ENCODE data around the gene IFI44L. TPM values are rescaled to one million over a fixed set of nuclear protein-coding genes. Genes with fewer than 3 reads are reported as not detected.

IFI44L gene
- total RNA-seq, 2 experiments from 2014 or later: 32.8 to 38.3 TPM

DNA sequence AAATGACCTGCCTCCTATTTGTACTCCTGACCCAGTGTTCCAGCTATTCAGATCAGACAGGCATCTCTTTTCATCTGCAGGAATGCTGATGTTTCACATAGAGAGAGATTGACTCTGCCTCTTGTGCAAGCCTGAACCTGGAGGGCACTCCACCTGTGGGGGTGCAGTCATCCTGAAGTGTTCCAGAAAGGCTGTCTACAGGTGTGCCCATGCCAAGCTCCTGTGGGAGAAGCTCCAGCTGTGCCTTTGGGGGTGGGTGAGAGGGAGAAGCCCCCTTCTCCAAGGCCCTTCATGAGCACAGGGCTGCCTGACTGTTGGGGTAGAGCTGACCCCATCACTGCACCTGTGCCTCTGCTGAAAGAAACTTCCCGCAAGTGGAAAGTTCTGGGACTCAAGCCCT is 52.2 kb downstream of the IFI44L start:
- ChIA-PET POLR2A (interaction anchor here (1.1 kb wide), 1 partner anchor 23 kb away, joined by 3 read pairs; the partner anchor contains the start of gene IFI44), CTCF (interaction anchor here (0.8 to 5.4 kb wide), 3 partner anchors 52 to 541 kb away, joined by 3 to 70 read pairs (median 6); no protein-coding TSS in a partner anchor)

DNA sequence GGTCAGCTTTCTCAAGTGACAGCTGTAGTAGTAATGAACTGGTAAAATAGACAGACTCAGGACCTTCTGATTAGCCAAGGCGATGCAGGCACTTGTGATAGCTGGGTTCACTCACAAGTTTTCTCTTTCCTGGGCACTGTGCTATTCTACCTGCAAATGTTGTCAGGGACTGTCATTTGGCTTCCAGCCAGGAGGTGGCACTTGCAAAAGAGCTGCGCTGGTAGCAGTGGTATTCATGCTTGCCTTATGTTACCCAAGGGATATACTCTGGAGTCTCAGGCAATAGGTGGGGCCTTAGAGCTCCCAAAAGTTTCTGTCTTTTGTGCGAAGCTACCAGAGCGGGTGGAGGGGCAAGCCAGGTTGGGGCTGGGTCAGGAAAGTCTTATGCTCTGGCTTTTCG is 52.9 kb downstream of the IFI44L start:
- no peaks in the 10 kb centered on the region for H3K27me3 Mint-ChIP-seq
- no peak overlapping the region for H3K4me3 Mint-ChIP-seq
- POLR2A ChIA-PET: interaction anchor here (1.1 kb wide), 1 partner anchor 23 kb away, joined by 3 read pairs; the partner anchor contains the start of gene IFI44
- no peaks in the 10 kb centered on the region for H3K9me3 Mint-ChIP-seq
- no peaks in the 10 kb centered on the region for H3K36me3 Mint-ChIP-seq
- DNase-seq: peak; percentile 25
- peaks cover 4% of the 10 kb centered on the region for H3K4me1 Mint-ChIP-seq (ENCODE audit: low read depth)
- intact Hi-C loops (cut with micrococcal nuclease): no loop called here
- H3K27ac Mint-ChIP-seq: no peak overlapping the region
- CTCF ChIA-PET: interaction anchor here (0.8 to 5.4 kb wide), 4 partner anchors 52 to 547 kb away, joined by 3 to 70 read pairs (median 4); no protein-coding TSS in a partner anchor

More for the DNA sequence above, 52.2 kb downstream of the IFI44L start:
- H3K4me3 Mint-ChIP-seq: no peak overlapping the region
- H3K27ac Mint-ChIP-seq: no peak overlapping the region
- H3K4me1 Mint-ChIP-seq (ENCODE audit: low read depth): no peaks in the 10 kb centered on the region
- DNase-seq: no peak
- no peaks in the 10 kb centered on the region for H3K36me3 Mint-ChIP-seq
- intact Hi-C loops (cut with micrococcal nuclease): no loop called here
- H3K27me3 Mint-ChIP-seq: no peaks in the 10 kb centered on the region
- H3K9me3 Mint-ChIP-seq: no peaks in the 10 kb centered on the region

DNA sequence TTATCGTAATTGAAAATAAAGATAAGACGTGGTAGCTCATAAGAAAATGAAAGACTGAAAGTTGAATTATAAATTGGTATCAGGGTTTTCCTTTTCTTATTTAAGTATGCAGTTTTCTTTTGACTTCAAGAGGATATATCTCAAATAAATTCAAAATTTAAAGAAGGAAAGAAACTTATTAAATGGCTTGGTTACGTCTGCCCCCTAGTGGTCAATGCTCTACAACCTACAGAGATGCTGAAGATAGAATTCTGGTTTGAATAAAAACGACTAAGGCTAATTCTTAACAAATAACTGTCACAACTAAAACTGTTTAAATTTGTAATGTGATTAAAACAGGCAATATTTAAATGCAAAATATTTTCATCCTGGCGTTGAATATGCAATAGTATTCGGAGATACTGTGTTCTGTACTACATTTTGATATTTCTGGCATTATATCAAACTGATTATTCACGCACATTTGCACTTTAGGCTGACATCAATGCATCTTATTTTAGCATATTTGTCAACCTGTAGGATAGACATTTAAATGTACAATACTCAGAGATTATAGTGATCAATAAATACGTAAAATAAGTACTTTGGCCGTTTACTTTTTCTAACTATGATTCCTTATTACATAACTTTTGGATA is 56.2 kb downstream of the IFI44L start:
- ChIA-PET POLR2A (no interaction called here), CTCF (interaction anchor here (0.7 to 5.4 kb wide), 19 partner anchors 9 to 545 kb away, joined by 3 to 70 read pairs (median 5); partner anchors contain the start of genes IFI44 and IFI44L)
- peaks cover 5% of the 10 kb centered on the region for H3K4me1 Mint-ChIP-seq (ENCODE audit: low read depth)
- peaks cover 1% of the 10 kb centered on the region for H3K27me3 Mint-ChIP-seq
- DNase-seq: peak; percentile 44
- intact Hi-C loops (cut with micrococcal nuclease): loop anchor here (1.0 to 2.0 kb wide), 4 partner anchors 59 to 546 kb away; no protein-coding TSS in a partner anchor
- H3K4me3 Mint-ChIP-seq: no peak overlapping the region
- no peaks in the 10 kb centered on the region for H3K9me3 Mint-ChIP-seq
- H3K36me3 Mint-ChIP-seq: no peaks in the 10 kb centered on the region
- no peak overlapping the region for H3K27ac Mint-ChIP-seq

DNA sequence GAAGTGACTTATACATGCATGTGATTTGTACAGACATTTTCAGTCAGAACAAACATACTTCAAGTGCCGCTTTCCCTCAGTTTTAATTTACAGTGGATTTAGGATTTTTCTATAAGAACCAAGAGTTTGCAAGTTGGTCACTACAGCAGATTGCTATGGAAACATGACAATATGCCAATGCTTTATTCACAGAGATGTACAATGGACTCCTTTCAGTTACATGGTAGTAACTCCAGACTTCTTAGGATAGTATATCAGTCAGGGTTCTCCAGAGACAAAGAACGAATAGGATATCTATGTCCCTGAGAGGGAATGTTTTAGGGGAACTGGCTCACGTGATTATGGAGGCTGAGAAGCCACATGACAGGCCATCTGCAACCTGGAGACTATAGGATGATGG is 56.7 kb downstream of the IFI44L start:
- Mint-ChIP-seq H3K36me3 (no peaks in the 10 kb centered on the region), H3K4me1 (ENCODE audit: low read depth) (peaks cover 5% of the 10 kb centered on the region), H3K4me3 (no peak overlapping the region), H3K27me3 (peaks cover 1% of the 10 kb centered on the region), H3K27ac (no peak overlapping the region), H3K9me3 (no peaks in the 10 kb centered on the region)
- intact Hi-C loops (cut with micrococcal nuclease): loop anchor here (1.0 to 2.0 kb wide), 4 partner anchors 60 to 547 kb away; no protein-coding TSS in a partner anchor
- no peak for DNase-seq
- ChIA-PET CTCF (interaction anchor here (0.8 to 2.1 kb wide), 3 partner anchors 33 to 546 kb away, joined by 3 to 23 read pairs (median 4); no protein-coding TSS in a partner anchor), POLR2A (no interaction called here)

DNA sequence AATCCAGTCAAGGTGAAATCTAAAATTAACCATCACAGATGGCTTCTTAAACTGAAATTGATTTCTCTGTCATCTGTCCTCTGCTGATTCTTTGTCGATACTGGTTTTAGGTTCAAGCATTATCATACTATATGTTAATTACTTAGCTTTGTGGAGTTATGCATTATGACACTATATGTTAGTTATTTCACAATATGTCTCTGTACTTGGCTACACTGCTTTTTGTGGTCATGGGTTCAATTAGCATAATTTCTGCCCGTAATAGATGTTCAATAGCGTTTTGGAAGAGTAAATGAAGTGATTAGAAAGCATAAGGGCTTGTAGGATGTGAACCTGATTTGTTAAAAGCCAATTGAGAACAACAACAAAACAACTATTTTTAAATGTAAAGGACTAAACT is 57.5 kb downstream of the IFI44L start:
- CTCF ChIA-PET: interaction anchor here (0.8 to 2.1 kb wide), 7 partner anchors 9 to 547 kb away, joined by 3 to 23 read pairs (median 4); partner anchors contain the start of gene IFI44L
- no peak overlapping the region for H3K27ac Mint-ChIP-seq
- peaks cover 3% of the 10 kb centered on the region for H3K27me3 Mint-ChIP-seq
- no peak overlapping the region for H3K4me3 Mint-ChIP-seq
- H3K36me3 Mint-ChIP-seq: no peaks in the 10 kb centered on the region
- H3K4me1 Mint-ChIP-seq (ENCODE audit: low read depth): peaks cover 5% of the 10 kb centered on the region
- intact Hi-C loops (cut with micrococcal nuclease): loop anchor here (2.0 kb wide), 1 partner anchor 345 kb away; no protein-coding TSS in a partner anchor
- POLR2A ChIA-PET: no interaction called here
- H3K9me3 Mint-ChIP-seq: no peaks in the 10 kb centered on the region
- DNase-seq: no peak

DNA sequence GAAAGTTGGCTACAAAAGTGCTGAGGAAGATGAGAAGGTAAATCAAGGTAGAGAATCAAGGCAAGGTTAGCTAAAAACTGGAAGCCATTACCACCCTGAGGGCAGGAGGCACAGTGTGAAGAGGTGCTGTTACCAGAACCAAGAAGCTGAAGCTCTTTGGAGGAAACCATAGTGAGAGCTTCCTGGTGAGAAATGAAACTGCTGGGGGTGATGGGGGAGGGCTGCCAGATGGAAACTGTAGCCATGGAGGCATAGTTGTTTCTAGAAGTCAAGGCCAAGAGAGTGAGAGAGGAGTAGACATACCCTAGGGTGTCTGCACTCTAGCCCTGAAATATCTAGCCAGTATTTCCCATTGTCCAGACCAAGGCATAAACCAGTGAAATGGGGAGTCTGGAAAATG is 58.1 kb downstream of the IFI44L start:
- Mint-ChIP-seq H3K36me3 (no peaks in the 10 kb centered on the region), H3K27me3 (peaks cover 3% of the 10 kb centered on the region), H3K27ac (no peak overlapping the region), H3K4me3 (no peak overlapping the region), H3K9me3 (no peaks in the 10 kb centered on the region), H3K4me1 (ENCODE audit: low read depth) (peaks cover 5% of the 10 kb centered on the region)
- POLR2A ChIA-PET: no interaction called here
- DNase-seq: peak; percentile 30
- intact Hi-C loops (cut with micrococcal nuclease): no loop called here
- CTCF ChIA-PET: interaction anchor here (0.9 to 2.1 kb wide), 6 partner anchors 8 to 547 kb away, joined by 3 to 23 read pairs (median 4); partner anchors contain the start of gene IFI44L

DNA sequence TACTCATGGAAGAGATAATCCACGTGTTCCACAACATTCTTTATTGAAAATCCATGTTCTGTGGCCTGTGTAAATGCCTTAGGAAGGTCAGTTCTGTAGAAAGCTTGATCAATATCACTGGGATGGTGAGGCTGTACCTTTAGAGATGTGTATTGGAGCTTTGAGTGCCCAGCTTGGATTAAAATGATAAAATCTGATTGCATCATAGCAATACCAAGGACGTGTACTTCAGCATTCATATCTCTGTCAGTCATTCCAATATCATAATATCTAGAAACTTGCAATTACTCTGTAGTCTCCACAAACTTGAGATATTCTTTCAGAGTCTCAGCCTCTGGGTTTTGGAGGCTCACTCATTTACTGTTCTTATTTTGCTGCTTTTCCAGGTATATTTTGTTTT is 61.0 kb downstream of the IFI44L start:
- H3K4me1 Mint-ChIP-seq (ENCODE audit: low read depth): peaks cover 5% of the 10 kb centered on the region
- CTCF ChIA-PET: interaction anchor here (1.1 to 2.0 kb wide), 2 partner anchors 64 kb away, joined by 4 to 8 read pairs; no protein-coding TSS in a partner anchor

DNA sequence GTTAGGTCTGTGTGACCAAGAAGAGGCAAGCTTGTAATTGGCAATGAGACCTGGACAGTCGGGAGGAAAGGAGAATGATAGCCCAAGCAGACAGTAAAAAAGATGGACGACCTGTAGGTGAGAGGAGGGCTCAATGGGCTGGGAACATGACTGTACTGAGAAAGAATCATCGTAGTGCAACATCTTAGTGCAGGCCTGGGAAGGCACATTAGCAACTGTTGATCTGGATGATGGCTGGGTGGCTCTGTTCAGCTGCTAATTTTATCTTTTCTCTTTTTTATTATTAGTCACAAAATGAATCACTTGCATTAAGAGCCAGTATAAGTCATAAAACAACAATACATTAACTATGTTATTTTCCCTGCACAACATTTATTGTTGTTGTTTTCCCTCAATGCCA is 62.2 kb downstream of the IFI44L start:
- no peak for DNase-seq
- no peak overlapping the region for H3K27ac Mint-ChIP-seq
- POLR2A ChIA-PET: no interaction called here
- H3K36me3 Mint-ChIP-seq: no peaks in the 10 kb centered on the region
- H3K4me3 Mint-ChIP-seq: no peak overlapping the region
- peaks cover 5% of the 10 kb centered on the region for H3K4me1 Mint-ChIP-seq (ENCODE audit: low read depth)
- H3K27me3 Mint-ChIP-seq: peaks cover 5% of the 10 kb centered on the region
- CTCF ChIA-PET: interaction anchor here (1.1 to 1.8 kb wide), 2 partner anchors 65 kb away, joined by 4 to 5 read pairs; no protein-coding TSS in a partner anchor
- intact Hi-C loops (cut with micrococcal nuclease): no loop called here
- H3K9me3 Mint-ChIP-seq: no peaks in the 10 kb centered on the region

More for the DNA sequence above, 61.0 kb downstream of the IFI44L start:
- no peaks in the 10 kb centered on the region for H3K36me3 Mint-ChIP-seq
- DNase-seq: no peak
- no peak overlapping the region for H3K4me3 Mint-ChIP-seq
- POLR2A ChIA-PET: no interaction called here
- intact Hi-C loops (cut with micrococcal nuclease): no loop called here
- H3K27ac Mint-ChIP-seq: no peak overlapping the region
- H3K9me3 Mint-ChIP-seq: no peaks in the 10 kb centered on the region
- peaks cover 5% of the 10 kb centered on the region for H3K27me3 Mint-ChIP-seq

DNA sequence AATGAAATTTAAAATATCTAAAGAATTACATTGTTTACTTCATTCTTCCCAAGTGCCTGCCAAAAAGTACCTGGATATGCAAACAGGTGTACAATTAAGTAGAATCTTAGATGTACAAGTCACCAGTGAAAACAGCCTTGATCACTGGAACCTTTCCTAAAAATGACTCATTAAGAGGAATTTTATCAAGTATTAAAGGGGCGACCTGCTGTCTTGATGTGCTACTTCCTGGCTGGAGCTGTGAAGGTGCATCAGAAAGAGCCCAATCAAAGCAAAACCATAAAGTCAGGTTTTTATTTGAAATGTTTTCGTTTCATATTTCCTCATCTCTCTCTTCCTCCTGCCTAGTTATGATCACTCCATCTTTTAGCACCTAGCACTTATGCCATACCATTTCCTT is 62.8 kb downstream of the IFI44L start:
- H3K4me1 Mint-ChIP-seq (ENCODE audit: low read depth): peaks cover 2% of the 10 kb centered on the region
- no peak overlapping the region for H3K27ac Mint-ChIP-seq
- no peak overlapping the region for H3K4me3 Mint-ChIP-seq
- intact Hi-C loops (cut with micrococcal nuclease): no loop called here
- ChIA-PET POLR2A (no interaction called here), CTCF (interaction anchor here (0.7 to 1.8 kb wide), 2 partner anchors 60 to 65 kb away, joined by 3 to 5 read pairs; no protein-coding TSS in a partner anchor)
- H3K27me3 Mint-ChIP-seq: peaks cover 5% of the 10 kb centered on the region
- H3K36me3 Mint-ChIP-seq: no peaks in the 10 kb centered on the region
- DNase-seq: no peak
- no peaks in the 10 kb centered on the region for H3K9me3 Mint-ChIP-seq

DNA sequence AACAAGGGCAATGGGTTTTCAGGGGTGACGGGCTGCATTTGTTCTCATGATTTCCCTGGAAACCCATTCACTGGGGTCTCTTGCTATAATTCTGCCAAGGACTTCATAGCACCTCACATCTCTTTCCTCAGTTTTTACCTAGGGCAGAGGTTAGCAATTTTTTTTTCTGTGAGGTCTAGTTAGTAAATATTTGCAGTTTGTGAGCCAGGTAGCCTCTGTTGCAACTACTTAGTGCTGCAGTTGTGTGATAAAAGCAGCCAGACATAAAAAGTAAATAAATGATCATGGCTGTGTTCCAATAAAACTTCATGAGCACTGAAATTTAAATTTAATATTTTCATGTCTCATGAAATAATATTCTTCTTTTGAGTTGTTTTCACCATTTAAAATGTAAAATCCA is 67.1 kb downstream of the IFI44L start:
- no peak for DNase-seq
- ChIA-PET CTCF (interaction anchor here (1.2 to 2.3 kb wide), 2 partner anchors 9 to 70 kb away, joined by 4 to 6 read pairs; no protein-coding TSS in a partner anchor), POLR2A (no interaction called here)
- Mint-ChIP-seq H3K4me3 (no peak overlapping the region), H3K4me1 (ENCODE audit: low read depth) (no peaks in the 10 kb centered on the region), H3K27ac (no peak overlapping the region), H3K27me3 (peaks cover 8% of the 10 kb centered on the region), H3K9me3 (no peaks in the 10 kb centered on the region), H3K36me3 (no peaks in the 10 kb centered on the region)
- intact Hi-C loops (cut with micrococcal nuclease): no loop called here

DNA sequence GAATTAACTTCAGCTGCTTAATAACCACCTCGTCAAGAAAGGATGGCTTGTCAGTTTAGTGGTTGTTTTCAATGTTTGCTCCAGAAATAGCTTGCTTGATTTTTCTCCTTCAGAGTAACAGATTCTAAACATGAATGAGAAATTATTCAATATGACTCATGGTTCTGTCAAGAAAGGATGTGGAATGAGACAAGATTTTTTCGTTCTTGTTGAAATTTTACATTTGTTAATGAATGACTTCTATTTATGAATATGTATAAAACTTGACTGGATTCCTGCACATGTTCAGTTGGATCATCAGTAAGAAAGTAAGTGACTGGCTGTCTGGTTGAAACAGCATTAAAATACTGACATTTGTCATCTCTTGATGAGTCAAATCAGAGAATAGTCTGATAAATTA is 67.7 kb downstream of the IFI44L start:
- no peak overlapping the region for H3K4me3 Mint-ChIP-seq
- H3K9me3 Mint-ChIP-seq: no peaks in the 10 kb centered on the region

DNA sequence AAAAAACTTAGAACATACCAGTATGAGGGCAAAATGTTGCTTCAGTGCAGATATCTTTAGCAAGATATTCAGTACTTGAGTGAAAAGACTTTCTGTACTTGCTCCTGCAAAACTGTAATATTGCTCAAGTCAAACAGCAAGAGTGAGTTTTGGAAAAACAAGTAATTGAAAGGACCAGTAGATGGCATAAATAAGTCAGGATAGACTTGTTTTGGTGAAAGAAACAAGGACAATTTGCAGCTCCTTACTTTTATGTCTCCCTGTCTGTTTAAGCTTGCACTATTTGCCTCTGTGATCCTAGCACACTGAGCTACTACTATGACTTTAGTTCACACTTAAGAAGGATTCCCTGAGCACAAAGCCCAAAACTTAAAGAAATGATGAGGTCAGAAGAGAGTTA is 68.4 kb downstream of the IFI44L start:
- Mint-ChIP-seq H3K9me3 (no peaks in the 10 kb centered on the region), H3K27ac (no peak overlapping the region), H3K4me3 (no peak overlapping the region), H3K4me1 (ENCODE audit: low read depth) (no peaks in the 10 kb centered on the region), H3K36me3 (no peaks in the 10 kb centered on the region), H3K27me3 (peaks cover 6% of the 10 kb centered on the region)
- intact Hi-C loops (cut with micrococcal nuclease): no loop called here
- CTCF ChIA-PET: no interaction called here
- POLR2A ChIA-PET: no interaction called here
- DNase-seq: no peak

More for the DNA sequence above, 67.7 kb downstream of the IFI44L start:
- peaks cover 6% of the 10 kb centered on the region for H3K27me3 Mint-ChIP-seq
- intact Hi-C loops (cut with micrococcal nuclease): no loop called here
- no peak overlapping the region for H3K27ac Mint-ChIP-seq
- ChIA-PET POLR2A (no interaction called here), CTCF (interaction anchor here (2.3 kb wide), 1 partner anchor 71 kb away, joined by 6 read pairs; no protein-coding TSS in a partner anchor)
- no peaks in the 10 kb centered on the region for H3K4me1 Mint-ChIP-seq (ENCODE audit: low read depth)
- no peaks in the 10 kb centered on the region for H3K36me3 Mint-ChIP-seq
- DNase-seq: no peak
